H1 (cell line): ENCODE data around the gene PRR5L. TPM values are rescaled to one million over a fixed set of nuclear protein-coding genes. Genes with fewer than 3 reads are reported as not detected.

Source experiments
- CTCF ChIA-PET: fragments of 300-600 bp; sonication (Branson Sonifier 250); formaldehyde crosslinking; loops from one replicate; lab custom pipeline; 2021; ENCODE audit not compliant: partially characterized antibody; lab: Charles Lee
- POLR2A ChIA-PET: fragments of 300-600 bp; sonication (Branson Sonifier 250); formaldehyde crosslinking; loops from one replicate; lab custom pipeline; 2021; ENCODE audit warnings: inconsistent platforms; ENCODE audit not compliant: partially characterized antibody; lab: Charles Lee
- DNase-seq, 2 experiments: peaks; one replicate each; pipeline versions ENCODE4 v3.0.0 to v3.0.0-alpha.2; 2010 to 2022; ENCODE audit warnings: low spot score in 2 of 2, low read depth in 1 of 2, mixed read lengths in 1 of 2
- FAIRE-seq: peaks from 2 replicates; lab custom pipeline; 2011; peaks lifted over from hg19 to GRCh38; lab: Jason Lieb, UNC
- H2AFZ ChIP-seq: 2 replicates; pipeline ENCODE4 v1.8.1; 2012; ENCODE audit warnings: low read length, inconsistent platforms
- H2AK5ac ChIP-seq: 2 replicates; pipeline ENCODE4 v1.6.1; 2013; ENCODE audit warnings: low read depth, low read length
- H2BK120ac ChIP-seq: replicated peaks from 2 replicates; pipeline ENCODE3; 2013; ENCODE audit warnings: low read depth, low read length, inconsistent platforms
- H2BK12ac ChIP-seq: 2 replicates; pipeline ENCODE4 v1.6.1; 2013; ENCODE audit warnings: low read depth, low read length
- H2BK15ac ChIP-seq: 2 replicates; pipeline ENCODE4 v1.6.1; 2013; ENCODE audit warnings: low read length
- H2BK20ac ChIP-seq: 2 replicates; pipeline ENCODE4 v1.6.1; 2013; ENCODE audit warnings: low read length
- H2BK5ac ChIP-seq: 2 replicates; pipeline ENCODE4 v1.6.1; 2013; ENCODE audit warnings: low read depth, low read length
- H3K14ac ChIP-seq: 2 replicates; pipeline ENCODE4 v1.6.1; 2013; ENCODE audit warnings: inconsistent platforms; ENCODE audit not compliant: insufficient read length
- H3K18ac ChIP-seq: 2 replicates; pipeline ENCODE4 v1.6.1; 2013; ENCODE audit warnings: low read length; ENCODE audit errors: extremely low read depth
- H3K23ac ChIP-seq: 2 replicates; pipeline ENCODE4 v1.6.1; 2013; ENCODE audit warnings: inconsistent platforms; ENCODE audit not compliant: insufficient read length
- H3K23me2 ChIP-seq: 2 replicates; pipeline ENCODE4 v1.6.1; 2013; ENCODE audit warnings: low read depth, low read length
- H3K27ac ChIP-seq: 2 replicates; pipeline ENCODE4 v1.6.1; 2011; ENCODE audit warnings: low read depth, low read length, inconsistent platforms
- H3K27me3 ChIP-seq, 4 experiments: replicated peaks in 1 of 4; 1 replicate in 1 of 4; 2 replicates in 3 of 4; pipeline versions ENCODE4 v1.6.1 to v1.8.1; 2011 to 2013; ENCODE audit warnings: low read length in 3 of 4, mild to moderate bottlenecking in 3 of 4, inconsistent platforms in 2 of 4, mixed read lengths in 2 of 4, moderate library complexity in 1 of 4; ENCODE audit not compliant: control insufficient read depth in 3 of 4, insufficient read depth in 3 of 4; ENCODE audit errors: extremely low read depth in 1 of 4
- H3K36me3 ChIP-seq, 4 experiments: 2 replicates each; pipeline versions ENCODE4 v1.6.1 to v1.8.1; 2011 to 2013; ENCODE audit warnings: mild to moderate bottlenecking in 4 of 4, low read length in 3 of 4, moderate library complexity in 2 of 4, control low read depth in 1 of 4, inconsistent platforms in 1 of 4; ENCODE audit not compliant: insufficient read depth in 4 of 4, control insufficient read depth in 2 of 4
- H3K4ac ChIP-seq: replicated peaks from 2 replicates; pipeline ENCODE3; 2013; ENCODE audit warnings: low read length, low read depth, mixed read lengths, inconsistent platforms; ENCODE audit not compliant: insufficient read length
- H3K4me1 ChIP-seq, 4 experiments: replicated peaks in 1 of 4; 1 replicate in 1 of 4; 2 replicates in 3 of 4; pipeline versions ENCODE4 v1.6.1 to v1.8.1; 2011 to 2013; ENCODE audit warnings: low read length in 3 of 4, inconsistent platforms in 2 of 4, mixed read lengths in 1 of 4; ENCODE audit not compliant: insufficient read depth in 4 of 4, control insufficient read depth in 3 of 4
- H3K4me2 ChIP-seq, 2 experiments: 2 replicates each; pipeline versions ENCODE4 v1.6.1 to v1.8.1; 2011 to 2013; ENCODE audit warnings: low read depth in 2 of 2, low read length in 2 of 2, control low read depth in 1 of 2, inconsistent platforms in 1 of 2, mild to moderate bottlenecking in 1 of 2; ENCODE audit not compliant: insufficient read depth in 1 of 2
- H3K4me3 ChIP-seq, 4 experiments: fragments of 200-600, 300-600 bp in 1 of 4; sonication (generic), shearing (Covaris generic), sonication (Bioruptor Twin) in 1 of 4; 2 replicates each; pipeline versions ENCODE4 v1.5.1 to v1.8.1; 2011 to 2016; ENCODE audit warnings: low read length in 4 of 4, low read depth in 3 of 4, control low read depth in 2 of 4, inconsistent platforms in 2 of 4, mild to moderate bottlenecking in 2 of 4, mixed read lengths in 1 of 4, moderate library complexity in 1 of 4; ENCODE audit not compliant: insufficient read depth in 2 of 4; ENCODE audit errors: extremely low read depth in 1 of 4
- H3K56ac ChIP-seq: replicated peaks from 2 replicates; pipeline ENCODE3; 2013; ENCODE audit warnings: low read depth, mild to moderate bottlenecking, mixed read lengths, low read length, inconsistent platforms; ENCODE audit not compliant: insufficient read length
- H3K79me1 ChIP-seq: 2 replicates; pipeline ENCODE4 v1.6.1; 2013; ENCODE audit warnings: low read depth, low read length, control low read depth
- H3K79me2 ChIP-seq, 2 experiments: 2 replicates each; pipeline versions ENCODE4 v1.6.1 to v1.8.1; 2012 to 2013; ENCODE audit warnings: low read length in 2 of 2, mild to moderate bottlenecking in 2 of 2, inconsistent platforms in 1 of 2; ENCODE audit not compliant: insufficient read depth in 2 of 2, control insufficient read depth in 1 of 2
- H3K9ac ChIP-seq, 4 experiments: replicated peaks in 1 of 4; 1 replicate in 1 of 4; 2 replicates in 3 of 4; pipeline versions ENCODE4 v1.6.1 to v1.8.1; 2011 to 2013; ENCODE audit warnings: low read depth in 3 of 4, low read length in 3 of 4, control low read depth in 2 of 4, mild to moderate bottlenecking in 2 of 4, moderate library complexity in 2 of 4, inconsistent platforms in 1 of 4; ENCODE audit errors: extremely low read depth in 1 of 4
- H3K9me3 ChIP-seq, 2 experiments: 2 replicates each; pipeline versions ENCODE4 v1.6.1 to v1.8.1; 2012 to 2013; ENCODE audit warnings: mild to moderate bottlenecking in 2 of 2, moderate library complexity in 2 of 2, control low read depth in 1 of 2, inconsistent platforms in 1 of 2, low read depth in 1 of 2, low read length in 1 of 2, mixed read lengths in 1 of 2; ENCODE audit not compliant: insufficient read depth in 2 of 2
- H4K20me1 ChIP-seq, 2 experiments: replicated peaks in 1 of 2; 2 replicates each; pipeline versions ENCODE3 to v1.8.1; 2011 to 2013; ENCODE audit warnings: inconsistent platforms in 2 of 2, low read length in 2 of 2, mild to moderate bottlenecking in 1 of 2; ENCODE audit not compliant: insufficient read depth in 2 of 2, control insufficient read depth in 1 of 2
- H4K5ac ChIP-seq: 2 replicates; pipeline ENCODE4 v1.6.1; 2013; ENCODE audit warnings: low read length, low read depth, mixed read lengths, inconsistent platforms; ENCODE audit not compliant: insufficient read length
- H4K8ac ChIP-seq: 2 replicates; pipeline ENCODE4 v1.8.0; 2013; ENCODE audit warnings: mild to moderate bottlenecking, moderate library complexity, low read length, inconsistent platforms; ENCODE audit not compliant: insufficient read depth; ENCODE audit errors: extremely low read depth
- H4K91ac ChIP-seq: replicated peaks from 2 replicates; pipeline ENCODE3; 2013; ENCODE audit warnings: low read length, mixed read lengths, inconsistent platforms; ENCODE audit not compliant: insufficient read length
- CEBPB ChIP-seq: IDR thresholded peaks from 2 replicates; pipeline ENCODE4 v1.6.1; 2012; ENCODE audit warnings: low read depth, low read length
- SP1 ChIP-seq: IDR thresholded peaks from 2 replicates; pipeline ENCODE4 v1.6.1; 2011; ENCODE audit warnings: low read depth, low read length
- ZNF274 ChIP-seq: IDR thresholded peaks from 2 replicates; pipeline ENCODE4 v1.7.0; 2012; ENCODE audit warnings: low read length, borderline replicate concordance; ENCODE audit errors: extremely low read depth
- WGBS, 2 experiments: shearing (Covaris generic) in 1 of 2; methylation state at CpG; one replicate each; pipeline versions ENCODE4 v1.1.6 to v1.1.7; 2013 to 2015; ENCODE audit warnings: low lambda C conversion rate in 2 of 2, mixed read lengths in 2 of 2, inconsistent platforms in 1 of 2, low coverage in 1 of 2, missing lambda C conversion rate in 1 of 2; ENCODE audit not compliant: insufficient replicate concordance in 2 of 2, insufficient coverage in 1 of 2, insufficient read length in 1 of 2; ENCODE audit errors: extremely low coverage in 1 of 2, missing lambda C conversion rate in 1 of 2; 5-methylcytosine and 5-hydroxymethylcytosine counted together
- polyA plus RNA-seq, 7 experiments: library from polyadenylated mRNA; depleted of rRNA in 3 of 7; stranded (reverse) in 5 of 7; unstranded in 2 of 7; fragments of >200 nt in 5 of 7; fragments of 200-250 nt in 2 of 7; gene quantifications; 1 replicate in 5 of 7; 2 replicates in 1 of 7; 4 replicates in 1 of 7; pipeline versions ENCODE4 v1.2.1 to v1.2.3, GENCODE V29; 2011 to 2013; ENCODE audit warnings: missing spikeins in 2 of 7, mixed read lengths in 2 of 7
- total RNA-seq: library from RNA; stranded (reverse); fragmentation: NEBNext Ultra II Directional; extraction: Animal tissue kit (Norgen Biotek cat#: 25700); gene quantifications from 2 replicates; pipeline ENCODE4 v1.2.1, GENCODE V29; 2021

Gene PRR5L
- total and polyA plus RNA-seq, 2 of the 8 experiments (the other 6 are each of a cell fraction or from before 2014, with no cell fraction given), result 6.6 to 10.1 TPM

GRCh38 chr11:36395978-36396736 is 100.1 kb downstream of the PRR5L start:
- Histone ChIP-seq H2AFZ (no peak overlapping the region), H4K5ac (no peak overlapping the region), H3K79me2 (no peaks in the 10 kb centered on the region), H3K79me1 (no peaks in the 10 kb centered on the region), H3K9me3 (no peaks in the 10 kb centered on the region), H2BK5ac (no peak overlapping the region), H3K14ac (no peak overlapping the region), H3K36me3 (peaks cover 0 to 3% (median 0%) of the 10 kb centered on the region in 4 experiments; a peak in 2 of 8 replicates), H3K4me1 (no peaks in the 10 kb centered on the region; a peak in 1 of 7 replicates), H2BK120ac (no peak overlapping the region), H3K23ac (no peak overlapping the region), H3K4me3 (no peak overlapping the region), H3K4me2 (no peak overlapping the region), H3K18ac (no peak overlapping the region), H3K27me3 (no peaks in the 10 kb centered on the region), H4K91ac (no peak overlapping the region), H3K27ac (no peak overlapping the region), H3K56ac (no peak overlapping the region), H4K8ac (no peak overlapping the region), H3K4ac (no peak overlapping the region), H4K20me1 (peaks cover 0 to 5% of the 10 kb centered on the region in 2 experiments), H3K23me2 (no peaks in the 10 kb centered on the region), H3K9ac (no peak overlapping the region)
- DNase-seq (no peak), FAIRE-seq (no peak)
- WGBS, 2 experiments, result 87% methylated on average over 11 of the region's 11 CpGs; no CpG with 5 or more reads in 1 of the 2 experiments
- POLR2A ChIA-PET, result interaction anchor here (1.1 to 2.4 kb wide), 3 partner anchors 59 to 100 kb away, joined by 3 to 4 read pairs (median 3); partner anchors contain the start of gene PRR5L
- no peak for TF ChIP-seq SP1
- no peak for TF ChIP-seq ZNF274
- no peak for TF ChIP-seq CEBPB
- TF ChIP-seq, all 59 proteins: peak for 0
- CTCF ChIA-PET, result interaction anchor here (0.7 to 2.9 kb wide), 6 partner anchors 12 to 89 kb away, joined by 3 to 8 read pairs (median 4); no protein-coding TSS in a partner anchor
- Histone ChIP-seq H2BK15ac (no peak overlapping the region), H2BK12ac (no peak overlapping the region), H2BK20ac (no peak overlapping the region), H2AK5ac (no peak overlapping the region)
